Heart right ventricle (tissue), 16 donors: Measurements from ENCODE around the gene ASB9. TPM values are rescaled to one million over a fixed set of nuclear protein-coding genes. Genes with fewer than 3 reads are reported as not detected.

Source experiments
- ATAC-seq, 8 donors: fragments of 200-7000 bp; cut with Tn5 transposase; one replicate each; pipeline ENCODE4 v1.9.1; 2020; ENCODE audit warnings: mild to moderate bottlenecking in 8 of 8, moderate library complexity in 8 of 8, moderate number of reproducible peaks in 1 of 8
- DNase-seq, 2 donors: peaks; one replicate each; pipeline ENCODE4 v3.0.0-alpha.2; 2020
- H3K27ac ChIP-seq, 10 donors: fragments of 200-600 bp; sonication (generic) in 2 of 10; one replicate each; pipeline versions ENCODE4 v1.5.0 to v1.8.0; 2020 to 2022; ENCODE audit warnings: mild to moderate bottlenecking in 3 of 10
- H3K27me3 ChIP-seq, 7 donors: fragments of 200-600 bp; one replicate each; pipeline ENCODE4 v1.8.0; 2021 to 2022; ENCODE audit warnings: mild to moderate bottlenecking in 2 of 7
- H3K36me3 ChIP-seq, 9 donors: fragments of 200-600 bp; sonication (generic) in 1 of 9; one replicate each; pipeline versions ENCODE4 v1.5.0 to v1.8.0; 2020 to 2022; ENCODE audit warnings: mild to moderate bottlenecking in 2 of 9
- H3K4me1 ChIP-seq, 9 donors: fragments of 200-600 bp; sonication (generic) in 1 of 9; one replicate each; pipeline versions ENCODE4 v1.5.0 to v1.8.0; 2020 to 2022; ENCODE audit warnings: mild to moderate bottlenecking in 4 of 9
- H3K4me3 ChIP-seq, 10 donors: fragments of 200-600 bp; sonication (generic) in 2 of 10; one replicate each; pipeline versions ENCODE4 v1.5.0 to v1.8.0; 2020 to 2022; ENCODE audit warnings: mild to moderate bottlenecking in 7 of 10, moderate library complexity in 2 of 10
- H3K9me3 ChIP-seq, 11 donors: fragments of 200-600 bp in 10 of 11; sonication (generic) in 2 of 11; one replicate each; pipeline versions ENCODE4 v1.5.0 to v1.8.0; 2013 to 2022; ENCODE audit warnings: mild to moderate bottlenecking in 2 of 11, control low read depth in 1 of 11, moderate library complexity in 1 of 11
- CTCF ChIP-seq, 9 donors: fragments of 200-600 bp; sonication (generic) in 2 of 9; IDR thresholded peaks; one replicate each; pipeline versions ENCODE4 v1.5.0 to v1.8.0; 2021 to 2022; ENCODE audit warnings: antibody characterized with exemption in 9 of 9, mild to moderate bottlenecking in 5 of 9, moderate library complexity in 1 of 9
- WGBS, 2 donors: extraction: QIAGEN DNeasy Blood & Tissue Kit; methylation state at CpG; one replicate each; pipeline ENCODE4 v1.1.7; 2013; ENCODE audit warnings: inconsistent platforms in 1 of 2; 5-methylcytosine and 5-hydroxymethylcytosine counted together
- intact Hi-C, 10 donors: fragments of 100-400 bp; cut with DNase I; formaldehyde crosslinking; loops; one replicate each; pipeline versions ENCODE4 v1.11.1 to v1.14.2; 2022
- long read RNA-seq, 3 donors: library from polyadenylated mRNA; unstranded; transcript quantifications; one replicate each; pipeline ENCODE4 v2.0.0, GENCODE V29; 2020 to 2021
- polyA plus RNA-seq, 2 donors: library from polyadenylated mRNA; stranded (reverse); fragments of 200-250 nt; gene quantifications; one replicate each; pipeline ENCODE4 v1.2.3, GENCODE V29; 2013
- total RNA-seq, 10 donors: library from RNA; stranded (reverse); fragmentation: NEBNext Ultra II Directional in 3 of 10; extraction: Animal tissue kit (Norgen Biotek cat#: 25700) in 3 of 10; gene quantifications; one replicate each; pipeline versions ENCODE4 v1.2.1 to v1.2.4, GENCODE V29; 2021 to 2023
- donor health status: Arrhythmogenic right ventricular cardiomyopathy.
- donor health status: ischemic (EF 13 %, LVEDD 7.1; RV severe dilation, severe dysfunction).
- donor health status: healthy with polysubstance abuse.
- donor health status: DM: no; HTN: yes; CAD: no.
- donor health status: DM: no; HTN: no; CAD: no.
- donor health status: ischemic (EF 25% LVEDD 6.9; RV normal size, moderate dysfunction).
- donor health status: ischemic (EF 25% LVEDD 5.7; RV mildly dilated, moderate dysfunction).
- donor health status: healthy.
- donor health status: DM: yes; HTN: yes; CAD: no.
- donor health status: Ischemic cardiomyopathy.
- donor health status: ischemic (EF 35%, LVEDD 5.7; RV mildly dilated, moderate dysfunction).
- donor health status: nonischemic (EF 11% LVEDD 7.7; RV severe dilation, severe dysfunction).
- donor health status: DM: yes; HTN: yes; CAD: no.
- donor health status: PGD.
- donor health status: ischemic (EF 29% LVEDD 5.4; RV normal size, mild dysfunction).
- donor health status: nonischemic (EF 23%, LVEDD 6.1; RV moderate dilation, normal function).

Gene ASB9
- 1 to 10 TPM in 2 of 10 donors, under 1 TPM in 8; 0.39 to 1.5 (median 0.86) TPM for total RNA-seq
- 1 to 10 TPM in 1 of 2 donors, under 1 TPM in 1; 0.59 to 1.6 TPM for polyA plus RNA-seq
- long read RNA-seq, donor 1: 0 reads
- long read RNA-seq, donor 2, partial matches to known transcripts: 0 of 2 reads
- long read RNA-seq, donor 2, other reads (novel, unspliced or antisense): 1 of 2 reads
- long read RNA-seq, donor 3: 0 reads

GRCh38 chrX:15269618-15270521 lies at the start of gene ASB9:
Gene ASB9, minus strand, starts transcription at chrX:15270083. Its CDS starts 209 bp downstream, at chrX:15269874.
- intact Hi-C loops: no loop called here
- H3K36me3 ChIP-seq: no peaks in the 10 kb centered on the region
- no peak for TF ChIP-seq CTCF (IDR thresholded peaks at IDR 0.05)
- H3K9me3 ChIP-seq: peaks cover 0 to 5% (median 0%) of the 10 kb centered on the region in 11 donors
- H3K4me3 ChIP-seq: peak within 1 kb of the TSS in 6 of 10 donors; percentile 16 to 38 (median 30)
- ATAC-seq (peak; percentile 50 to 91 (median 77)), DNase-seq (peak in 1 of 2 donors; percentile 45)
- H3K4me1 ChIP-seq: no peaks in the 10 kb centered on the region
- 36 to 40% methylated on average over 15 of the region's 15 CpGs for WGBS, 2 donors
- peaks cover 0 to 3% (median 0%) of the 10 kb centered on the region in 7 donors for H3K27me3 ChIP-seq
- H3K27ac ChIP-seq: peak within 1 kb of the TSS in 4 of 10 donors; percentile 36 to 52 (median 42)

- H3K4me1 ChIP-seq: peaks cover 0 to 7% (median 0%) of the 10 kb centered on the region in 9 donors
- no peak for TF ChIP-seq CTCF (IDR thresholded peaks at IDR 0.05)
- H3K4me3 ChIP-seq: no peak overlapping the region
- H3K27me3 ChIP-seq: peaks cover 0 to 12% (median 0%) of the 10 kb centered on the region in 7 donors
- peak overlapping the region in 1 of 10 donors; percentile 29 for H3K27ac ChIP-seq
- no peaks in the 10 kb centered on the region for H3K9me3 ChIP-seq
- 89 to 92% methylated on average over 4 of the region's 4 CpGs for WGBS, 2 donors
- DNase-seq: no peak
- intact Hi-C loops: no loop called here
- ATAC-seq: no peak
- H3K36me3 ChIP-seq: peaks cover 0 to 36% (median 0%) of the 10 kb centered on the region in 9 donors
Measured at GRCh38 chrX:15319075-15319474, 49.2 kb upstream of the ASB9 start.

- Histone ChIP-seq H3K4me3 (peak within 1 kb of the TSS; percentile 25 to 54 (median 38)), H3K4me1 (peaks cover 0 to 10% (median 3%) of the 10 kb centered on the region in 9 donors), H3K36me3 (peaks cover 0 to 1% (median 0%) of the 10 kb centered on the region in 9 donors), H3K27ac (peak within 1 kb of the TSS; percentile 34 to 86 (median 74)), H3K27me3 (peaks cover 0 to 14% (median 0%) of the 10 kb centered on the region in 7 donors), H3K9me3 (no peaks in the 10 kb centered on the region)
- peak in 7 of 8 donors; percentile 52 to 86 (median 73) for ATAC-seq
- 36 to 41% methylated on average over 3 of the region's 3 CpGs for WGBS, 2 donors
- intact Hi-C loops: no loop called here
- TF ChIP-seq CTCF (IDR thresholded peaks at IDR 0.05): no peak
- no peak for DNase-seq
Measured at GRCh38 chrX:15315509-15315908, 45.6 kb upstream of the ASB9 start, which contains the start of gene ASB11. Gene ASB11, minus strand, starts transcription at chrX:15315640. Its CDS starts 35 bp downstream, at chrX:15315605.

- intact Hi-C loops: no loop called here
- H3K4me3 ChIP-seq: peak overlapping the region; percentile 25 to 54 (median 38)
Measured at GRCh38 chrX:15314472-15314871, 44.6 kb upstream of the ASB9 start.

More at GRCh38 chrX:15314472-15314871, 44.6 kb upstream of the ASB9 start:
- WGBS, 2 donors: 19 to 32% methylated on average over 2 of the region's 2 CpGs
- DNase-seq: no peak
- H3K27ac ChIP-seq: peak overlapping the region; percentile 34 to 86 (median 74)
- H3K9me3 ChIP-seq: no peaks in the 10 kb centered on the region
- H3K4me1 ChIP-seq: peaks cover 0 to 13% (median 5%) of the 10 kb centered on the region in 9 donors
- H3K27me3 ChIP-seq: peaks cover 0 to 14% (median 0%) of the 10 kb centered on the region in 7 donors
- no peaks in the 10 kb centered on the region for H3K36me3 ChIP-seq
- no peak for TF ChIP-seq CTCF (IDR thresholded peaks at IDR 0.05)
- ATAC-seq: peak in 2 of 8 donors; percentile 27 to 28
